H1 (cell line): ENCODE data around the gene ZNF407. TPM values are rescaled to one million over a fixed set of nuclear protein-coding genes. Genes with fewer than 3 reads are reported as not detected.

Experiments
- CTCF ChIA-PET: fragments of 300-600 bp; sonication (Branson Sonifier 250); formaldehyde crosslinking; loops from one replicate; lab custom pipeline; 2021; ENCODE audit not compliant: partially characterized antibody; lab: Charles Lee
- POLR2A ChIA-PET: fragments of 300-600 bp; sonication (Branson Sonifier 250); formaldehyde crosslinking; loops from one replicate; lab custom pipeline; 2021; ENCODE audit warnings: inconsistent platforms; ENCODE audit not compliant: partially characterized antibody; lab: Charles Lee
- DNase-seq, 2 experiments: peaks; one replicate each; pipeline versions ENCODE4 v3.0.0 to v3.0.0-alpha.2; 2010 to 2022; ENCODE audit warnings: low spot score in 2 of 2, low read depth in 1 of 2, mixed read lengths in 1 of 2
- FAIRE-seq: peaks from 2 replicates; lab custom pipeline; 2011; peaks lifted over from hg19 to GRCh38; lab: Jason Lieb, UNC
- H2AFZ ChIP-seq: 2 replicates; pipeline ENCODE4 v1.8.1; 2012; ENCODE audit warnings: low read length, inconsistent platforms
- H2AK5ac ChIP-seq: 2 replicates; pipeline ENCODE4 v1.6.1; 2013; ENCODE audit warnings: low read depth, low read length
- H2BK120ac ChIP-seq: replicated peaks from 2 replicates; pipeline ENCODE3; 2013; ENCODE audit warnings: low read depth, low read length, inconsistent platforms
- H2BK12ac ChIP-seq: 2 replicates; pipeline ENCODE4 v1.6.1; 2013; ENCODE audit warnings: low read depth, low read length
- H2BK15ac ChIP-seq: 2 replicates; pipeline ENCODE4 v1.6.1; 2013; ENCODE audit warnings: low read length
- H2BK20ac ChIP-seq: 2 replicates; pipeline ENCODE4 v1.6.1; 2013; ENCODE audit warnings: low read length
- H2BK5ac ChIP-seq: 2 replicates; pipeline ENCODE4 v1.6.1; 2013; ENCODE audit warnings: low read depth, low read length
- H3K14ac ChIP-seq: 2 replicates; pipeline ENCODE4 v1.6.1; 2013; ENCODE audit warnings: inconsistent platforms; ENCODE audit not compliant: insufficient read length
- H3K18ac ChIP-seq: 2 replicates; pipeline ENCODE4 v1.6.1; 2013; ENCODE audit warnings: low read length; ENCODE audit errors: extremely low read depth
- H3K23ac ChIP-seq: 2 replicates; pipeline ENCODE4 v1.6.1; 2013; ENCODE audit warnings: inconsistent platforms; ENCODE audit not compliant: insufficient read length
- H3K23me2 ChIP-seq: 2 replicates; pipeline ENCODE4 v1.6.1; 2013; ENCODE audit warnings: low read depth, low read length
- H3K27ac ChIP-seq: 2 replicates; pipeline ENCODE4 v1.6.1; 2011; ENCODE audit warnings: low read depth, low read length, inconsistent platforms
- H3K27me3 ChIP-seq, 4 experiments: replicated peaks in 1 of 4; 1 replicate in 1 of 4; 2 replicates in 3 of 4; pipeline versions ENCODE4 v1.6.1 to v1.8.1; 2011 to 2013; ENCODE audit warnings: low read length in 3 of 4, mild to moderate bottlenecking in 3 of 4, inconsistent platforms in 2 of 4, mixed read lengths in 2 of 4, moderate library complexity in 1 of 4; ENCODE audit not compliant: control insufficient read depth in 3 of 4, insufficient read depth in 3 of 4; ENCODE audit errors: extremely low read depth in 1 of 4
- H3K36me3 ChIP-seq, 4 experiments: 2 replicates each; pipeline versions ENCODE4 v1.6.1 to v1.8.1; 2011 to 2013; ENCODE audit warnings: mild to moderate bottlenecking in 4 of 4, low read length in 3 of 4, moderate library complexity in 2 of 4, control low read depth in 1 of 4, inconsistent platforms in 1 of 4; ENCODE audit not compliant: insufficient read depth in 4 of 4, control insufficient read depth in 2 of 4
- H3K4ac ChIP-seq: replicated peaks from 2 replicates; pipeline ENCODE3; 2013; ENCODE audit warnings: low read length, low read depth, mixed read lengths, inconsistent platforms; ENCODE audit not compliant: insufficient read length
- H3K4me1 ChIP-seq, 4 experiments: replicated peaks in 1 of 4; 1 replicate in 1 of 4; 2 replicates in 3 of 4; pipeline versions ENCODE4 v1.6.1 to v1.8.1; 2011 to 2013; ENCODE audit warnings: low read length in 3 of 4, inconsistent platforms in 2 of 4, mixed read lengths in 1 of 4; ENCODE audit not compliant: insufficient read depth in 4 of 4, control insufficient read depth in 3 of 4
- H3K4me2 ChIP-seq, 2 experiments: 2 replicates each; pipeline versions ENCODE4 v1.6.1 to v1.8.1; 2011 to 2013; ENCODE audit warnings: low read depth in 2 of 2, low read length in 2 of 2, control low read depth in 1 of 2, inconsistent platforms in 1 of 2, mild to moderate bottlenecking in 1 of 2; ENCODE audit not compliant: insufficient read depth in 1 of 2
- H3K4me3 ChIP-seq, 4 experiments: fragments of 200-600, 300-600 bp in 1 of 4; sonication (generic), shearing (Covaris generic), sonication (Bioruptor Twin) in 1 of 4; 2 replicates each; pipeline versions ENCODE4 v1.5.1 to v1.8.1; 2011 to 2016; ENCODE audit warnings: low read length in 4 of 4, low read depth in 3 of 4, control low read depth in 2 of 4, inconsistent platforms in 2 of 4, mild to moderate bottlenecking in 2 of 4, mixed read lengths in 1 of 4, moderate library complexity in 1 of 4; ENCODE audit not compliant: insufficient read depth in 2 of 4; ENCODE audit errors: extremely low read depth in 1 of 4
- H3K56ac ChIP-seq: replicated peaks from 2 replicates; pipeline ENCODE3; 2013; ENCODE audit warnings: low read depth, mild to moderate bottlenecking, mixed read lengths, low read length, inconsistent platforms; ENCODE audit not compliant: insufficient read length
- H3K79me1 ChIP-seq: 2 replicates; pipeline ENCODE4 v1.6.1; 2013; ENCODE audit warnings: low read depth, low read length, control low read depth
- H3K79me2 ChIP-seq, 2 experiments: 2 replicates each; pipeline versions ENCODE4 v1.6.1 to v1.8.1; 2012 to 2013; ENCODE audit warnings: low read length in 2 of 2, mild to moderate bottlenecking in 2 of 2, inconsistent platforms in 1 of 2; ENCODE audit not compliant: insufficient read depth in 2 of 2, control insufficient read depth in 1 of 2
- H3K9ac ChIP-seq, 4 experiments: replicated peaks in 1 of 4; 1 replicate in 1 of 4; 2 replicates in 3 of 4; pipeline versions ENCODE4 v1.6.1 to v1.8.1; 2011 to 2013; ENCODE audit warnings: low read depth in 3 of 4, low read length in 3 of 4, control low read depth in 2 of 4, mild to moderate bottlenecking in 2 of 4, moderate library complexity in 2 of 4, inconsistent platforms in 1 of 4; ENCODE audit errors: extremely low read depth in 1 of 4
- H3K9me3 ChIP-seq, 2 experiments: 2 replicates each; pipeline versions ENCODE4 v1.6.1 to v1.8.1; 2012 to 2013; ENCODE audit warnings: mild to moderate bottlenecking in 2 of 2, moderate library complexity in 2 of 2, control low read depth in 1 of 2, inconsistent platforms in 1 of 2, low read depth in 1 of 2, low read length in 1 of 2, mixed read lengths in 1 of 2; ENCODE audit not compliant: insufficient read depth in 2 of 2
- H4K20me1 ChIP-seq, 2 experiments: replicated peaks in 1 of 2; 2 replicates each; pipeline versions ENCODE3 to v1.8.1; 2011 to 2013; ENCODE audit warnings: inconsistent platforms in 2 of 2, low read length in 2 of 2, mild to moderate bottlenecking in 1 of 2; ENCODE audit not compliant: insufficient read depth in 2 of 2, control insufficient read depth in 1 of 2
- H4K5ac ChIP-seq: 2 replicates; pipeline ENCODE4 v1.6.1; 2013; ENCODE audit warnings: low read length, low read depth, mixed read lengths, inconsistent platforms; ENCODE audit not compliant: insufficient read length
- H4K8ac ChIP-seq: 2 replicates; pipeline ENCODE4 v1.8.0; 2013; ENCODE audit warnings: mild to moderate bottlenecking, moderate library complexity, low read length, inconsistent platforms; ENCODE audit not compliant: insufficient read depth; ENCODE audit errors: extremely low read depth
- H4K91ac ChIP-seq: replicated peaks from 2 replicates; pipeline ENCODE3; 2013; ENCODE audit warnings: low read length, mixed read lengths, inconsistent platforms; ENCODE audit not compliant: insufficient read length
- BACH1 ChIP-seq: IDR thresholded peaks from 2 replicates; pipeline ENCODE4 v1.6.1; 2012; ENCODE audit warnings: low read length, improper control_type of control experiment
- CBX5 ChIP-seq: fragments of 300-800, 300-1000 bp; sonication (generic); IDR thresholded peaks from 2 replicates; pipeline ENCODE4 v1.7.1; 2016; ENCODE audit warnings: antibody characterized with exemption, low read length, low read depth
- CEBPB ChIP-seq: IDR thresholded peaks from 2 replicates; pipeline ENCODE4 v1.6.1; 2012; ENCODE audit warnings: low read depth, low read length
- JUN ChIP-seq: IDR thresholded peaks from 2 replicates; pipeline ENCODE4 v1.6.1; 2011; ENCODE audit warnings: low read depth, mild to moderate bottlenecking, improper control_type of control experiment, low read length
- KDM5A ChIP-seq: fragments of 200-600 bp; IDR thresholded peaks from 2 replicates; pipeline ENCODE4 v1.7.1; 2012; ENCODE audit warnings: mild to moderate bottlenecking, low read length, inconsistent platforms, mixed read lengths
- MAX ChIP-seq: IDR thresholded peaks from 2 replicates; pipeline ENCODE4 v1.6.1; 2012; ENCODE audit warnings: inconsistent platforms
- RAD21 ChIP-seq, 2 experiments: IDR thresholded peaks in 1 of 2; conservative IDR thresholded peaks in 1 of 2; 2 replicates each; pipeline ENCODE4 v1.6.1; 2011; ENCODE audit warnings: low read depth in 2 of 2, low read length in 2 of 2, improper control_type of control experiment in 1 of 2, inconsistent platforms in 1 of 2, mild to moderate bottlenecking in 1 of 2, moderate library complexity in 1 of 2
- RFX5 ChIP-seq: IDR thresholded peaks from 2 replicates; pipeline ENCODE4 v1.6.1; 2011; ENCODE audit warnings: low read depth, low read length, improper control_type of control experiment, borderline replicate concordance
- SP4 ChIP-seq: IDR thresholded peaks from 2 replicates; pipeline ENCODE4 v1.6.1; 2012; ENCODE audit warnings: low read length, inconsistent platforms
- SRF ChIP-seq: IDR thresholded peaks from 2 replicates; pipeline ENCODE4 v1.6.1; 2011; ENCODE audit warnings: mild to moderate bottlenecking, low read depth, low read length, moderate library complexity
- SUZ12 ChIP-seq: fragments of 200-600 bp; sonication (generic); IDR thresholded peaks from 2 replicates; pipeline ENCODE4 v1.6.1; 2012; ENCODE audit warnings: mild to moderate bottlenecking, inconsistent platforms, low read length, moderate library complexity, mixed read lengths
- USF2 ChIP-seq: IDR thresholded peaks from 2 replicates; pipeline ENCODE4 v1.6.1; 2011; ENCODE audit warnings: low read length, improper control_type of control experiment
- WGBS, 2 experiments: shearing (Covaris generic) in 1 of 2; methylation state at CpG; one replicate each; pipeline versions ENCODE4 v1.1.6 to v1.1.7; 2013 to 2015; ENCODE audit warnings: low lambda C conversion rate in 2 of 2, mixed read lengths in 2 of 2, inconsistent platforms in 1 of 2, low coverage in 1 of 2, missing lambda C conversion rate in 1 of 2; ENCODE audit not compliant: insufficient replicate concordance in 2 of 2, insufficient coverage in 1 of 2, insufficient read length in 1 of 2; ENCODE audit errors: extremely low coverage in 1 of 2, missing lambda C conversion rate in 1 of 2; 5-methylcytosine and 5-hydroxymethylcytosine counted together
- polyA plus RNA-seq, 7 experiments: library from polyadenylated mRNA; depleted of rRNA in 3 of 7; stranded (reverse) in 5 of 7; unstranded in 2 of 7; fragments of >200 nt in 5 of 7; fragments of 200-250 nt in 2 of 7; gene quantifications; 1 replicate in 5 of 7; 2 replicates in 1 of 7; 4 replicates in 1 of 7; pipeline versions ENCODE4 v1.2.1 to v1.2.3, GENCODE V29; 2011 to 2013; ENCODE audit warnings: missing spikeins in 2 of 7, mixed read lengths in 2 of 7
- total RNA-seq: library from RNA; stranded (reverse); fragmentation: NEBNext Ultra II Directional; extraction: Animal tissue kit (Norgen Biotek cat#: 25700); gene quantifications from 2 replicates; pipeline ENCODE4 v1.2.1, GENCODE V29; 2021

The ZNF407 gene
- total and polyA plus RNA-seq, 2 of the 8 experiments (the other 6 are each of a cell fraction or from before 2014, with no cell fraction given) = 1.5 to 6.8 TPM

GRCh38 chr18:74613381-74613780, 15.7 kb downstream of the ZNF407 start:
- H4K91ac ChIP-seq = no peak overlapping the region
- no peak overlapping the region for H3K4me2 ChIP-seq
- no peak overlapping the region for H2AK5ac ChIP-seq
- no peak overlapping the region for H3K18ac ChIP-seq
- no peaks in the 10 kb centered on the region for H3K27me3 ChIP-seq
- no peak for TF ChIP-seq RFX5
- no peak for TF ChIP-seq CEBPB
- no peak for TF ChIP-seq SUZ12
- no peak for TF ChIP-seq RAD21 (IDR thresholded peaks at IDR 0.05 in 1 of 2, conservative IDR thresholded peaks at IDR 0.05 in 1 of 2; ENCODE audit: low read depth in 2 of 2, low read length in 2 of 2)
- no peak for TF ChIP-seq CBX5
- TF ChIP-seq SP4 = no peak
- no peak for TF ChIP-seq JUN
- TF ChIP-seq BACH1 = no peak
- TF ChIP-seq KDM5A = no peak
- TF ChIP-seq SRF = no peak
- no peak for TF ChIP-seq USF2
- TF ChIP-seq MAX = no peak
- WGBS, 2 experiments = 76% methylated on average over 1 of the region's 1 CpG; no CpG with 5 or more reads in 1 of the 2 experiments
- H3K23ac ChIP-seq = no peak overlapping the region
- no peak overlapping the region for H3K56ac ChIP-seq
- no peak overlapping the region for H2AFZ ChIP-seq
- H4K8ac ChIP-seq = no peak overlapping the region
- no peaks in the 10 kb centered on the region for H4K20me1 ChIP-seq
- H3K9me3 ChIP-seq = peaks cover 0 to 5% of the 10 kb centered on the region in 2 experiments; a peak in 1 of 4 replicates
- H3K14ac ChIP-seq = no peak overlapping the region
- ChIA-PET CTCF (no interaction called here), POLR2A (no interaction called here)
- no peak overlapping the region for H3K27ac ChIP-seq
- FAIRE-seq (no peak), DNase-seq (no peak)
- no peak overlapping the region for H2BK12ac ChIP-seq
- no peak overlapping the region for H4K5ac ChIP-seq
- H3K79me2 ChIP-seq = peaks cover 0 to 6% of the 10 kb centered on the region in 2 experiments; a peak in 2 of 4 replicates
- no peak overlapping the region for H2BK5ac ChIP-seq
- peaks cover 7% of the 10 kb centered on the region for H3K23me2 ChIP-seq
- no peak overlapping the region for H2BK120ac ChIP-seq
- H3K4me1 ChIP-seq = no peaks in the 10 kb centered on the region
- H3K4me3 ChIP-seq = no peak overlapping the region
- H3K36me3 ChIP-seq = no peaks in the 10 kb centered on the region
- no peak overlapping the region for H3K9ac ChIP-seq
- no peak overlapping the region for H3K4ac ChIP-seq
- no peak overlapping the region for H2BK20ac ChIP-seq
- peaks cover 2% of the 10 kb centered on the region; the same call in 1 of the 2 replicates for H3K79me1 ChIP-seq
- no peak overlapping the region for H2BK15ac ChIP-seq
